PC-9 (cell line): ENCODE measurements around the gene FOXP1. TPM values are rescaled to one million over a fixed set of nuclear protein-coding genes. Genes with fewer than 3 reads are reported as not detected.

Source experiments
- BruUV-seq: library from RNA; stranded (reverse); fragments of 400-500 nt; replicated peaks from 2 replicates; lab custom pipeline; 2021; lab: Mats Ljungman, UMichigan
- CTCF ChIA-PET: fragments of 300-600 bp; sonication (Branson Sonifier 250); formaldehyde crosslinking; loops from one replicate; lab custom pipeline; 2022; ENCODE audit warnings: antibody characterized with exemption; lab: Charles Lee
- POLR2A ChIA-PET: fragments of 300-600 bp; sonication (Branson Sonifier 250); formaldehyde crosslinking; loops from one replicate; lab custom pipeline; 2022; ENCODE audit warnings: antibody characterized with exemption; ENCODE audit not compliant: unreplicated experiment; lab: Charles Lee
- DNase-seq, 2 experiments: peaks; one replicate each; pipeline versions ENCODE4 v3.0.0 to v3.0.0-alpha.2; 2015 to 2022; ENCODE audit warnings: mixed read lengths in 1 of 2
- H2AFZ ChIP-seq: fragments of 200-600 bp; sonication (generic); 2 replicates; pipeline ENCODE4 v1.8.1; 2017; ENCODE audit warnings: antibody characterized with exemption
- H3F3A ChIP-seq: fragments of 200-600 bp; sonication (generic); 2 replicates; pipeline ENCODE4 v1.8.1; 2017; ENCODE audit warnings: antibody characterized with exemption, mild to moderate bottlenecking, low read depth; ENCODE audit not compliant: insufficient read depth
- H3K27ac ChIP-seq: fragments of 200-600 bp; sonication (generic); 2 replicates; pipeline ENCODE4 v1.6.1; 2016; ENCODE audit warnings: mixed run types
- H3K27me3 ChIP-seq: fragments of 200-600 bp; sonication (generic); 2 replicates; pipeline ENCODE4 v1.6.1; 2016; ENCODE audit warnings: low read depth, mixed run types; ENCODE audit not compliant: insufficient read depth
- H3K36me3 ChIP-seq: fragments of 200-600 bp; sonication (generic); 2 replicates; pipeline ENCODE4 v1.6.1; 2016; ENCODE audit warnings: low read depth, mixed run types
- H3K4me1 ChIP-seq: fragments of 200-600 bp; sonication (generic); replicated peaks from 2 replicates; pipeline ENCODE4 v1.6.1; 2016; ENCODE audit warnings: mixed run types; ENCODE audit not compliant: insufficient read depth
- H3K4me2 ChIP-seq: fragments of 200-600 bp; sonication (generic); 2 replicates; pipeline ENCODE4 v1.6.1; 2017; ENCODE audit warnings: mixed run types
- H3K4me3 ChIP-seq: fragments of 200-600 bp; sonication (generic); 2 replicates; pipeline ENCODE4 v1.6.1; 2016; ENCODE audit warnings: mixed run types
- H3K79me2 ChIP-seq: fragments of 200-600 bp; sonication (generic); 2 replicates; pipeline ENCODE4 v1.6.1; 2017; ENCODE audit warnings: low read depth, mixed run types
- H3K9me2 ChIP-seq: fragments of 200-600 bp; sonication (generic); 2 replicates; pipeline ENCODE4 v1.8.1; 2017; ENCODE audit warnings: mild to moderate bottlenecking; ENCODE audit not compliant: insufficient read depth
- H3K9me3 ChIP-seq: fragments of 200-600 bp; sonication (generic); 2 replicates; pipeline ENCODE4 v1.8.1; 2016; ENCODE audit warnings: low read depth; ENCODE audit not compliant: insufficient read depth
- H4K20me1 ChIP-seq: fragments of 200-600 bp; sonication (generic); 2 replicates; pipeline ENCODE4 v1.8.1; 2017; ENCODE audit not compliant: insufficient read depth
- CTCF ChIP-seq: fragments of 200-600 bp; sonication (generic); conservative IDR thresholded peaks from 2 replicates; pipeline ENCODE4 v1.6.1; 2017; ENCODE audit warnings: mixed run types, antibody characterized with exemption, mild to moderate bottlenecking, moderate library complexity
- EZH2 ChIP-seq: fragments of 200-600 bp; sonication (generic); IDR thresholded peaks from 2 replicates; pipeline ENCODE4 v1.8.0; 2017; ENCODE audit warnings: antibody characterized with exemption, low read depth
- intact Hi-C: fragments of 100-400 bp; cut with micrococcal nuclease; formaldehyde crosslinking; loops from one replicate; pipeline ENCODE4 v1.10.0; 2022; ENCODE audit not compliant: unreplicated experiment
- total RNA-seq: library from RNA; stranded (reverse); gene quantifications from 2 replicates; pipeline ENCODE4 v1.2.3, GENCODE V29; 2021

FOXP1 gene
- total RNA-seq, 1 experiment from 2014 or later = 33.3 TPM

- H3K4me1 ChIP-seq = no peaks in the 10 kb centered on the region
- H3K9me3 ChIP-seq = no peaks in the 10 kb centered on the region
- peak in 1 of 2 experiments; percentile 10 for DNase-seq
- no peaks in the 10 kb centered on the region for H3K36me3 ChIP-seq
- no peak overlapping the region for H2AFZ ChIP-seq
- H3K27me3 ChIP-seq = no peaks in the 10 kb centered on the region
- ChIA-PET CTCF (interaction anchor here (0.7 kb wide), 1 partner anchor 242 kb away, joined by 5 read pairs; no protein-coding TSS in a partner anchor), POLR2A (no interaction called here)
- no peaks in the 10 kb centered on the region for H3K9me2 ChIP-seq
- no peak overlapping the region for H3K4me2 ChIP-seq
- intact Hi-C loops = no loop called here
- TF ChIP-seq CTCF = no peak
- TF ChIP-seq EZH2 = no peak
- H3K4me3 ChIP-seq = no peak overlapping the region
- BruUV-seq = no TSS peak
- no peak overlapping the region for H3K27ac ChIP-seq
- no peaks in the 10 kb centered on the region for H3K79me2 ChIP-seq
- H4K20me1 ChIP-seq = no peaks in the 10 kb centered on the region
- no peaks in the 10 kb centered on the region for H3F3A ChIP-seq
Observed at GRCh38 chr3:71057526-71057894, 526.0 kb downstream of the FOXP1 start.

- ChIA-PET CTCF (no interaction called here), POLR2A (no interaction called here)
- H3K4me3 ChIP-seq = no peak overlapping the region
- no peak overlapping the region for H2AFZ ChIP-seq
- no peak for DNase-seq
- H3K79me2 ChIP-seq = no peaks in the 10 kb centered on the region
- TF ChIP-seq CTCF (no peak), EZH2 (no peak)
- H3K4me1 ChIP-seq = no peaks in the 10 kb centered on the region
- BruUV-seq = no TSS peak
- H3K9me3 ChIP-seq = no peaks in the 10 kb centered on the region
- no peak overlapping the region for H3K27ac ChIP-seq
- no peaks in the 10 kb centered on the region for H3K9me2 ChIP-seq
- H3K36me3 ChIP-seq = no peaks in the 10 kb centered on the region
- H3F3A ChIP-seq = no peaks in the 10 kb centered on the region
- H4K20me1 ChIP-seq = no peaks in the 10 kb centered on the region
- intact Hi-C loops = no loop called here
- H3K4me2 ChIP-seq = no peak overlapping the region
- H3K27me3 ChIP-seq = no peaks in the 10 kb centered on the region
Observed at GRCh38 chr3:71056327-71056726, 527.2 kb downstream of the FOXP1 start.

GRCh38 chr3:71055257-71056001, 528.1 kb downstream of the FOXP1 start:
- ChIA-PET POLR2A (no interaction called here), CTCF (no interaction called here)
- TF ChIP-seq EZH2 (no peak), CTCF (no peak)
- H3K79me2 ChIP-seq = no peaks in the 10 kb centered on the region
- H3K4me3 ChIP-seq = no peak overlapping the region
- H4K20me1 ChIP-seq = no peaks in the 10 kb centered on the region
- H3F3A ChIP-seq = no peaks in the 10 kb centered on the region
- intact Hi-C loops = no loop called here
- no peak overlapping the region for H2AFZ ChIP-seq
- no peaks in the 10 kb centered on the region for H3K4me1 ChIP-seq
- H3K36me3 ChIP-seq = no peaks in the 10 kb centered on the region
- H3K9me2 ChIP-seq = no peaks in the 10 kb centered on the region
- H3K4me2 ChIP-seq = no peak overlapping the region
- H3K9me3 ChIP-seq = no peaks in the 10 kb centered on the region
- no peak overlapping the region for H3K27ac ChIP-seq
- H3K27me3 ChIP-seq = no peaks in the 10 kb centered on the region
- BruUV-seq = no TSS peak
- DNase-seq = no peak
